Measurements from ENCODE around the gene KCNN3. TPM values are rescaled to one million over a fixed set of nuclear protein-coding genes. Genes with fewer than 3 reads are reported as not detected.

The KCNN3 gene
- total RNA-seq, 2 experiments from 2014 or later, result 0.11 TPM; not detected in 1

- intact Hi-C loops (cut with micrococcal nuclease), result no loop called here
- DNase-seq (no peak), ATAC-seq (no peak)
- H3K36me3 Mint-ChIP-seq (ENCODE audit: low read depth), result no peaks in the 10 kb centered on the region
- no peaks in the 10 kb centered on the region for H3K4me1 Mint-ChIP-seq (ENCODE audit: low read depth)
- H3K27ac Mint-ChIP-seq, result no peak overlapping the region
- H3K4me3 Mint-ChIP-seq, result no peak overlapping the region
- H3K9me3 Mint-ChIP-seq, result no peaks in the 10 kb centered on the region
- no peaks in the 10 kb centered on the region for H3K27me3 Mint-ChIP-seq
- POLR2A ChIA-PET, result interaction anchor here (0.9 to 1.5 kb wide), 2 partner anchors 20 to 58 kb away, joined by 3 to 5 read pairs; no protein-coding TSS in a partner anchor
- CTCF ChIA-PET, result interaction anchor here (1.3 to 2.2 kb wide), 3 partner anchors 45 to 164 kb away, joined by 3 to 6 read pairs (median 4); no protein-coding TSS in a partner anchor
- no peak for TF ChIP-seq CTCF (IDR thresholded peaks at IDR 0.05)
Measured at GRCh38 chr1:154833841-154834240, 36.2 kb downstream of the KCNN3 start.

DNA sequence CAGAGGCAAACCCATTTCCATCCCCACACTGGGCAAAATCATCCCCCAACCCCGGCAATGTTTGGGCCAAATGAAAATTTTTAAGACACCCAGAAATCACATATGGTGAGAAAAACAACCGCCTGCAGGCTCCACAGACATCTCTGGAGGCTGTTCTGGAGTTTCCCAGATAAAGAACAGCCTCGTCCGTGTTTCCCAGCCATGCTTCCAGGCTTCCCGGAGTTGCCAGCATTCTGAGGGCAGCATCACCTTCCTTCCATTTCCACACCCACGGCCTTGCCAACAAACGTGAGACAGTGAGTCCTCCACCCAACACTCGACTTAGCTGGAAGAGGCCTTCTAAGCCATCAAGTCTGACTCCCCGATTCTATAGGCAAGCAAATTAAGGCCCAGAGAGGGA, 36.9 kb downstream of the KCNN3 start:
- H3K36me3 Mint-ChIP-seq (ENCODE audit: low read depth), result no peaks in the 10 kb centered on the region
- ATAC-seq, result no peak
- POLR2A ChIA-PET, result interaction anchor here (1.0 to 1.5 kb wide), 3 partner anchors 20 to 99 kb away, joined by 3 to 5 read pairs (median 3); no protein-coding TSS in a partner anchor
- H3K9me3 Mint-ChIP-seq, result no peaks in the 10 kb centered on the region
- CTCF ChIA-PET, result interaction anchor here (0.8 to 2.2 kb wide), 5 partner anchors 12 to 164 kb away, joined by 3 to 6 read pairs (median 4); no protein-coding TSS in a partner anchor
- H3K27me3 Mint-ChIP-seq, result no peaks in the 10 kb centered on the region
- TF ChIP-seq CTCF (IDR thresholded peaks at IDR 0.05), result no peak
- DNase-seq, result no peak
- no peaks in the 10 kb centered on the region for H3K4me1 Mint-ChIP-seq (ENCODE audit: low read depth)
- intact Hi-C loops (cut with micrococcal nuclease), result no loop called here
- no peak overlapping the region for H3K4me3 Mint-ChIP-seq
- no peak overlapping the region for H3K27ac Mint-ChIP-seq

GRCh38 chr1:154832384-154832783, 37.7 kb downstream of the KCNN3 start:
- Mint-ChIP-seq H3K4me1 (ENCODE audit: low read depth) (no peaks in the 10 kb centered on the region), H3K4me3 (no peak overlapping the region), H3K27me3 (no peaks in the 10 kb centered on the region), H3K36me3 (ENCODE audit: low read depth) (no peaks in the 10 kb centered on the region), H3K9me3 (no peaks in the 10 kb centered on the region), H3K27ac (no peak overlapping the region)
- POLR2A ChIA-PET, result interaction anchor here (1.0 to 1.2 kb wide), 2 partner anchors 44 to 98 kb away, joined by 3 read pairs; no protein-coding TSS in a partner anchor
- intact Hi-C loops (cut with micrococcal nuclease), result no loop called here
- ATAC-seq (no peak), DNase-seq (no peak)
- no peak for TF ChIP-seq CTCF (IDR thresholded peaks at IDR 0.05)
- CTCF ChIA-PET, result interaction anchor here (1.1 to 2.1 kb wide), 3 partner anchors 13 to 163 kb away, joined by 3 to 5 read pairs (median 4); no protein-coding TSS in a partner anchor

DNA sequence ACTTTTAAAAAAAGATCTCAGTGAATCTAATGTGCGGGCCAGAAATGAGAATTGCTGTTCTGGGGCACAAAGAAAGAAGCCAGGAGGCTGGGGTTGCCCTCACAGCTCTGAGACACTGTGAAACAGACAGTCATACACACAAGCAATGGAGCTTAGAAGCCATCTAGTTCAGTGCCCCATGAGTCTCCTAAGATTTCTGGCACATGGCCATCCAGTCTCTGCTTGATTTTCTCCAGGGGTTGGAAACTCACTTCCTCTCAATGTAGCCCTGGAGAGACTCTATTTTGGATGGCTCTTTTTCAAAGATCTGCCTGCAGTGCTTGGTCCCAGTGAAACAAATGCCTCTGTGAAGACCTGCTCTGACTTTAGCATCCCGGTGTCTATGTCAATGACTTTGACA, 38.6 kb downstream of the KCNN3 start:
- Mint-ChIP-seq H3K4me3 (no peak overlapping the region), H3K9me3 (no peaks in the 10 kb centered on the region), H3K4me1 (ENCODE audit: low read depth) (no peaks in the 10 kb centered on the region), H3K27me3 (no peaks in the 10 kb centered on the region), H3K27ac (no peak overlapping the region), H3K36me3 (ENCODE audit: low read depth) (no peaks in the 10 kb centered on the region)
- no peak for ATAC-seq
- POLR2A ChIA-PET, result no interaction called here
- CTCF ChIA-PET, result interaction anchor here (2.1 kb wide), 1 partner anchor 162 kb away, joined by 5 read pairs; no protein-coding TSS in a partner anchor
- TF ChIP-seq CTCF (IDR thresholded peaks at IDR 0.05), result no peak
- intact Hi-C loops (cut with micrococcal nuclease), result no loop called here
- no peak for DNase-seq

- no peak for ATAC-seq
- TF ChIP-seq CTCF (IDR thresholded peaks at IDR 0.05), result no peak
- Mint-ChIP-seq H3K36me3 (ENCODE audit: low read depth) (no peaks in the 10 kb centered on the region), H3K4me3 (no peak overlapping the region), H3K27me3 (no peaks in the 10 kb centered on the region), H3K4me1 (ENCODE audit: low read depth) (no peaks in the 10 kb centered on the region), H3K27ac (no peak overlapping the region), H3K9me3 (no peaks in the 10 kb centered on the region)
- ChIA-PET POLR2A (no interaction called here), CTCF (interaction anchor here (1.2 kb wide), 1 partner anchor 38 kb away, joined by 4 read pairs; no protein-coding TSS in a partner anchor)
- intact Hi-C loops (cut with micrococcal nuclease), result no loop called here
- DNase-seq, result no peak
Measured at GRCh38 chr1:154829062-154829461, 41.0 kb downstream of the KCNN3 start.

All from activated CD8-positive, alpha-beta T cell treated with anti-CD3 and anti-CD28 coated beads for 36 hours (primary cell).